Pulmonary artery endothelial cell (primary cell): ENCODE data around the gene RAB11B. TPM values are rescaled to one million over a fixed set of nuclear protein-coding genes. Genes with fewer than 3 reads are reported as not detected.
"Not testable (repeated sequence)": the region's sequence is repeated elsewhere in the genome, so short reads cannot be mapped to it uniquely, and the experiment has no call there.

Source experiments
- DNase-seq: peaks from one replicate; pipeline ENCODE4 v3.0.0-alpha.2; 2011; ENCODE audit warnings: low read depth, low spot score
- total RNA-seq: library from RNA; depleted of rRNA; stranded (reverse); fragments of >200 nt; gene quantifications from 2 replicates; pipeline ENCODE4 v1.2.3, GENCODE V29; 2014

The RAB11B gene
- total RNA-seq, 1 donor from 2014 or later, result 38.4 TPM

GRCh38 chr19:8393871-8394250 lies 3.7 kb downstream of the RAB11B start:
- no peak for DNase-seq

GRCh38 chr19:8395621-8396082 lies 5.5 kb downstream of the RAB11B start:
- no peak for DNase-seq

- no peak for DNase-seq
These were observed 6.0 kb downstream of the RAB11B start for GRCh38 chr19:8396185-8396562.

GRCh38 chr19:8396563-8397203 lies 6.5 kb downstream of the RAB11B start:
- peak; percentile 32 for DNase-seq

- DNase-seq, result no peak
These were observed 7.1 kb downstream of the RAB11B start for GRCh38 chr19:8397271-8397670.

GRCh38 chr19:8397746-8398310 lies 7.7 kb downstream of the RAB11B start:
- DNase-seq, result no peak

GRCh38 chr19:8398311-8398771 lies 8.2 kb downstream of the RAB11B start:
- no peak for DNase-seq

- DNase-seq, result no peak
These were observed 9.6 kb downstream of the RAB11B start for GRCh38 chr19:8399681-8400188.

GRCh38 chr19:8401981-8402411 lies 11.8 kb downstream of the RAB11B start:
- no peak for DNase-seq

- DNase-seq, result no peak
These were observed 13.1 kb downstream of the RAB11B start for GRCh38 chr19:8403098-8403819.

GRCh38 chr19:8403820-8404109 lies 13.6 kb downstream of the RAB11B start:
- DNase-seq, result no peak

- no peak for DNase-seq
These were observed 14.4 kb downstream of the RAB11B start for GRCh38 chr19:8404391-8405151.

GRCh38 chr19:8410718-8411117 lies 20.6 kb downstream of the RAB11B start:
- not testable (repeated sequence) for DNase-seq

GRCh38 chr19:8412783-8413628 lies 22.8 kb downstream of the RAB11B start, which contains the start of gene MARCHF2:
TSS of gene MARCHF2 (plus strand) at chr19:8413305. CDS start at chr19:8421841, 8,536 bp downstream.
- DNase-seq, result peak; percentile 93

- DNase-seq, result no peak
These were observed 23.5 kb downstream of the RAB11B start for GRCh38 chr19:8413629-8413995.

GRCh38 chr19:8416796-8417195 lies 26.6 kb downstream of the RAB11B start:
- DNase-seq, result no peak

GRCh38 chr19:8421484-8422461 lies 31.6 kb downstream of the RAB11B start:
- DNase-seq, result no peak

GRCh38 chr19:8423817-8424223 lies 33.7 kb downstream of the RAB11B start:
- DNase-seq, result peak; percentile 92

GRCh38 chr19:8425331-8425730 lies 35.2 kb downstream of the RAB11B start:
- DNase-seq, result not testable (repeated sequence)

GRCh38 chr19:8426283-8426682 lies 36.1 kb downstream of the RAB11B start:
- no peak for DNase-seq
